Measurements from ENCODE around the gene EZR. TPM values are rescaled to one million over a fixed set of nuclear protein-coding genes. Genes with fewer than 3 reads are reported as not detected.

Gene EZR
- total RNA-seq, 1 experiment from 2014 or later, result 263 TPM

- no peak for ATAC-seq
- ChIA-PET POLR2A (no interaction called here), CTCF (interaction anchor here (0.6 kb wide), 1 partner anchor 353 kb away, joined by 8 read pairs; no protein-coding TSS in a partner anchor)
- intact Hi-C loops (cut with micrococcal nuclease; ENCODE audit: unreplicated experiment) (no loop called here), in situ Hi-C loops (cut with HindIII; ENCODE audit: low pct_unique_long_range_greater_than_20kb, low sequenced_read_pairs) (no loop called here)
- TF ChIP-seq CTCF (IDR thresholded peaks at IDR 0.05), result no peak
- TF ChIP-seq POLR2AphosphoS5 (IDR thresholded peaks at IDR 0.05; ENCODE audit: low read depth, low read length), result no peak
- TF ChIP-seq REST (IDR thresholded peaks at IDR 0.05; ENCODE audit: insufficient read depth in 1 of 2, low read depth in 2 of 2, low read length in 1 of 2), result no peak
- no peak for TF ChIP-seq SIN3A (IDR thresholded peaks at IDR 0.05; ENCODE audit: borderline replicate concordance, insufficient read depth, low read depth, low read length)
- no peak for TF ChIP-seq TCF7L2 (IDR thresholded peaks at IDR 0.05; ENCODE audit: low read depth, low read length)
- DNase-seq (ENCODE audit: low read depth, low spot score), result no peak
- no peaks in the 10 kb centered on the region for H3K27me3 ChIP-seq (ENCODE audit: control insufficient read depth, insufficient read depth, low read length)
- no peaks in the 10 kb centered on the region for H3K4me1 ChIP-seq (ENCODE audit: control insufficient read depth, insufficient read depth, low read length)
- H3K4me3 ChIP-seq (ENCODE audit: low read depth in 2 of 2, low read length in 2 of 2), result no peak overlapping the region
- H3K27ac ChIP-seq (ENCODE audit: low read length), result no peak overlapping the region
- H3K9me3 ChIP-seq (ENCODE audit: control insufficient read depth, insufficient read depth, low read depth, low read length), result no peaks in the 10 kb centered on the region
- no TSS peak for BruUV-seq (replicated peaks)
- no peaks in the 10 kb centered on the region for H3K36me3 ChIP-seq (ENCODE audit: control insufficient read depth, insufficient read depth, low read length)
These were observed 64.4 kb downstream of the EZR start for GRCh38 chr6:158754738-158755137.

- DNase-seq (ENCODE audit: low read depth, low spot score) (no peak), ATAC-seq (no peak)
- no peaks in the 10 kb centered on the region for H3K27me3 ChIP-seq (ENCODE audit: control insufficient read depth, insufficient read depth, low read length)
- TF ChIP-seq SIN3A (IDR thresholded peaks at IDR 0.05; ENCODE audit: borderline replicate concordance, insufficient read depth, low read depth, low read length) (no peak), REST (IDR thresholded peaks at IDR 0.05; ENCODE audit: insufficient read depth in 1 of 2, low read depth in 2 of 2, low read length in 1 of 2) (no peak), POLR2AphosphoS5 (IDR thresholded peaks at IDR 0.05; ENCODE audit: low read depth, low read length) (no peak), TCF7L2 (IDR thresholded peaks at IDR 0.05; ENCODE audit: low read depth, low read length) (no peak), CTCF (IDR thresholded peaks at IDR 0.05) (no peak)
- no peaks in the 10 kb centered on the region for H3K9me3 ChIP-seq (ENCODE audit: control insufficient read depth, insufficient read depth, low read depth, low read length)
- no TSS peak for BruUV-seq (replicated peaks)
- H3K36me3 ChIP-seq (ENCODE audit: control insufficient read depth, insufficient read depth, low read length), result no peaks in the 10 kb centered on the region
- POLR2A ChIA-PET, result no interaction called here
- H3K4me3 ChIP-seq (ENCODE audit: low read depth in 2 of 2, low read length in 2 of 2), result no peak overlapping the region
- intact Hi-C loops (cut with micrococcal nuclease; ENCODE audit: unreplicated experiment), result no loop called here
- in situ Hi-C loops (cut with HindIII; ENCODE audit: low pct_unique_long_range_greater_than_20kb, low sequenced_read_pairs), result no loop called here
- H3K27ac ChIP-seq (ENCODE audit: low read length), result no peak overlapping the region
- H3K4me1 ChIP-seq (ENCODE audit: control insufficient read depth, insufficient read depth, low read length), result no peaks in the 10 kb centered on the region
- CTCF ChIA-PET, result no interaction called here
These were observed 65.4 kb downstream of the EZR start for GRCh38 chr6:158753811-158754210.
